GM19043 (cell line): ENCODE data around the gene THAP7.
"Not testable (repeated sequence)": the region's sequence is repeated elsewhere in the genome, so short reads cannot be mapped to it uniquely, and the experiment has no call there.

Experiments
- ATAC-seq: cut with Tn5 transposase; IDR thresholded peaks from one replicate; pipeline ENCODE4 v1.9.1; 2021; ENCODE audit warnings: low read depth; ENCODE audit not compliant: unreplicated experiment

The THAP7 gene

DNA sequence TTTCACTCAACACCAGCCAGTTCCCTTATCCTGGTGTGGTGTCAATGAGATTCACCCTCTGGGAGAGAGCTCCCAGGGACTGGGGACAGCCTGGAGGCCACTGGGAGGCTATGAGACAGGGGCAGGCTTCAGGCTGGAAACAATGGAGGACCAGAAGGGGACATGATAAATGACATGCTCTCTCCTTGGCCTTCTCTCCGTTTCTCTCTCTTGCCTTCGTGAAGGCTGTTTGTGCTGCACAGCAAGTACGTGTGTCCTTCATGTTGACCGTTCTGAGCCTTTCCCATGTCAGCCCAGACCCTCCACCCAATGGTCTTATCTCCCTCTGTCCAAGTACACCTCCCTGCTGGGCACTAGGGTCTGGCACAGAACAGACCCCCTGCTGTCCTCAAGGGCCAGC lies 21.4 kb downstream of the THAP7 start:
- no peak for ATAC-seq

DNA sequence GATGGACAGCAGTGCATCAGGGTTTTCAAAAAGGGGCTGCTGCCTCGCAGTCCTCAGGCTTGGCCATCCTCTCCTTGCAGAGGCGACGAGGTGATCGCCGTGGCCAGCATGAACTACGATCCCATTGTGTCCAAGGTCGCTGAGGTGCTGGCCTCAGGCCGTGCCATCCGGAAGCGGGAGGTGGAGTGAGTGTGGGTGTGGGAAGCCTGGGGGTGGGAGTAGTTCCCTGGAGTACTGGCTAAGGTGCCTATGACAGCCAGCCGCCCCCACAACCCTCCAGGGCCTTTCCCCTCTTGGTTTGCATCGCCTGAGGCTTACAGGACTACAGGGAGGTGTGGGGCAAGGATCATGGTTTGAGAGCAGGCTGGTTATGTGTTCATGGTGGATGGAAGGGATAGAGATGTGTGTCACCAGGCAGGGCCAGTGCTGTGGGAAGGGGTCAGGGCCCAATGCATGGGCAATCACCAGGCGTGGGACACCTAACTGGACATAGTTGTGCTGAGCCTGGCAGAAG lies 21.9 kb downstream of the THAP7 start:
- ATAC-seq: no peak

GRCh38 chr22:20979243-20979809 lies 22.6 kb downstream of the THAP7 start:
- no peak for ATAC-seq

GRCh38 chr22:20978419-20978818 lies 23.5 kb downstream of the THAP7 start:
- ATAC-seq: no peak

GRCh38 chr22:20977516-20978170 lies 24.3 kb downstream of the THAP7 start:
- ATAC-seq: no peak

GRCh38 chr22:20977019-20977418 lies 24.9 kb downstream of the THAP7 start:
- ATAC-seq: no peak

- ATAC-seq: no peak
Measured at GRCh38 chr22:20976291-20976877, 25.5 kb downstream of the THAP7 start.

DNA sequence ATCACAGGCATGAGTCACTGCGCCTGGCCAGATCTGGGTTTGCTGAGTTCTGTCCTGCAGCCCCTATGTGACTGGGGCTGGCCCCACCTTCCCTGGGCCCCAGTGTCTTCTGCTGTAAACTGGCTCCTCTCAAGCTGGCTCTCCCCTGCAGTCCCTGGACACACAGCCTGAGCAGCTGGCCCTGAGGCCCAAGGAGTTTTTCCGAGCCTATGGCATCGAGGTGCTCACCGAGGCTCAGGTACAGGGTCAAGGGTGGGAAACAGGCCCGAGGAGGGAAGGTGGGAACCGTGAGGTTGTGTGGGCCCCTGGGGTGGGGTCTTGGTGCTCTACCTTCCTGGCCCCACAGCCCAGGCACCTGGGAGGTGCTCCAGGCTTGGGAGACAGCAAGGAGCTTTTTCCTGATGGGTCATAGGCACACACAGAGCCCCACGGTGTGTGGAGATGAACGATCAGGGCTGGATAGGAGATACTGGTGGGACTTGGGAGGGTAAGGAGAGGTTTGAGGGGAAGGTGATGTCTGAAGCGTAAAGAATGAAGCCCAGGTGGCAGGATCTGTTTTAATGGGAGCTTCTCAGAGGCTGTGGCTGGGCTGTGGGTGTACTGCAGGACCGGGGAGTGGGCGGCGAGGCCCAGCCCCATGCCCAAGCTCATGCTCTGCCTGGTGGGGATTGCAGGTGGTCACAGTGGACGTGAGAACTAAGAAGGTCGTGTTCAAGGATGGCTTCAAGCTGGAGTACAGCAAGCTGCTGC lies 26.2 kb downstream of the THAP7 start:
- ATAC-seq: no peak

DNA sequence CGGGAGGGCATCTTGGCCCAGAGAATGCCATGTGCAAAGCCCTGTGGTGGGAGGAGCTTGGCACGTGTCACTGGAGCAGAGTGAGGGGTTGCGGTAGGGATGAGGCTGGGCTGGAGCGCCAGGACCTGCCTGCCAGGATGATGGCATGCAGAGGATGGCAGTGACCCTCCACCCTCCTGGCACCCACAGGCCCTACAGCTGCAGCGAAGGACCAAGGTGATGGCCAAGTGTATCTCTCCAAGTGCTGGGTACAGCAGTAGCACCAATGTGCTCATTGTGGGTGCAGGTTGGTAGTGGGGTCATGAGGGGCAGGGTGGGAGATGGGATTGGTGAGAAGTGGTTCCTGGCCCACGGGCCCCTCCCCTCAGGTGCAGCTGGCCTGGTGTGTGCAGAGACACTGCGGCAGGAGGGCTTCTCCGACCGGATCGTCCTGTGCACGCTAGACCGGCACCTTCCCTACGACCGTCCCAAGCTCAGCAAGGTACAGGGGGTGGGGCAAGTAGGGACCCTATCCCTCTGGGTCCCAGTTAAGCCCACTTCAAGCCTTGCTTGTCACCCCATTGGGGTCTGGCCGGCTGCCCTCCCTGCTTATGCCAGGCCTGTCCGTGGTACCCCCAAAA lies 27.5 kb downstream of the THAP7 start:
- ATAC-seq: no peak

- ATAC-seq: no peak
Measured at GRCh38 chr22:20973634-20974286, 28.2 kb downstream of the THAP7 start.

DNA sequence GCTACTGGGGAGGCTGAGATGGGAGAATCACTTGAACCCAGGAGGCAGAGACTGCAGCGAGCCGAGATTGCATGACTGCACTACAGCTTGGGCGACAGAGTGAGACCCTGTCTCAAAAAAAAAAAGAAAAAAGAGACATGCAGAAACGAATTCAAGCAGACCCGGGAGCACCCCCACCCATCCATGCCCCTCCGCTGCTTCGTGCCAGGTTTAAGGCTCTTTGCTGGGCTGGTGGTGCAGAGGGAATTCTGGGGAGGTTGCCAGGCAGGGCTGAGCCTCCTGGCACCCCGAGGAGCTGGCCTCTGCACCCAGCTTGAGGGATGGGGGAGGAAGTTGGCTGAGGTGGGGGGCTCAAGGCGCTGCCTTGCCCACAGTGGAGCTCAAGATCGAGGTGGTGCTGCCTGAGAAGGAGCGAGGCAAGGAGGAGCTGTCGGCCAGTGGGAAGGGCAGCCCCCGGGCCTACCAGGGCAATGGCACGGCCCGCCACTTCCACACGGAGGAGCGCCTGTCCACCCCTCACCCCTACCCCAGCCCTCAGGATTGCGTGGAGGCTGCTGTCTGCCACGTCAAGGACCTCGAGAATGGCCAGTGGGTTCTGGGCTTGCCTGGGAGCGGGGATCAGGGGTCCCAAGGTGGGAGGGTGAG lies 28.9 kb downstream of the THAP7 start:
- ATAC-seq: no peak

- ATAC-seq: not testable (repeated sequence)
Measured at GRCh38 chr22:20972014-20972694, 29.8 kb downstream of the THAP7 start.

GRCh38 chr22:20970939-20971657 lies 30.8 kb downstream of the THAP7 start:
- no peak for ATAC-seq

DNA sequence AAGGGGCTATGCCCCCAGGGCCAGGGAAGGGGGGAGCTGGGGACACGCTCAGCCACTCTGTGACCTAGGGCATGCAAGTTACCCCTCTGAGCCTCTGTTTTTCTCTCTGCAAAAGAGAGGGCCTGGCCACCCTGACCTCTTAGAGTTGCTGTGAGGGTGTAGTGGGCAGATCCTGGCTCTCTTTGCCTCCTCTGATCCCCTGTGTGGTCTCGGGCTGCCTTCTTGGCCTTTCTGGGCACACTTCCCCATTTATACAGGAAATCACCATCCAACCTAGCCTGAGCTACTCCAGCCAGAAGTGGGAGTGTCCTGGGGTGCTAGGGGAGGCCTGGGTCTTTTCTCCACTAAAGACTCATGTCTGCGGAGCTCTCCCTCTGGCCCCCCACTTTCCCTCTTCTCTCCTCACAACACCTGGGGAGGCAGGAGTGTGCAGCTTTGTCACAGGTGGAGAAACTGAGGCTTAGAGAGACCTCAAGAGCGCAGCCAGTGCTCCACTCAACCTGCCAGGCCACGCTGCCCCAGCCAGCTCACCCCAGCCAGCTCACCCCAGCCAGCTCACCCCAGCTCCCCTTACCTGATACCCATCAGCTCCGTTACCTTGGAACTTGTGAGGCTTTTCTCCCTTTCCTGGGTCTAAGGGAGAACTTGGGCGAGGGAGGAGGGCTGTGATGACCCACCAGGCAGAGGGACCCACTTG lies 33.5 kb downstream of the THAP7 start:
- no peak for ATAC-seq

DNA sequence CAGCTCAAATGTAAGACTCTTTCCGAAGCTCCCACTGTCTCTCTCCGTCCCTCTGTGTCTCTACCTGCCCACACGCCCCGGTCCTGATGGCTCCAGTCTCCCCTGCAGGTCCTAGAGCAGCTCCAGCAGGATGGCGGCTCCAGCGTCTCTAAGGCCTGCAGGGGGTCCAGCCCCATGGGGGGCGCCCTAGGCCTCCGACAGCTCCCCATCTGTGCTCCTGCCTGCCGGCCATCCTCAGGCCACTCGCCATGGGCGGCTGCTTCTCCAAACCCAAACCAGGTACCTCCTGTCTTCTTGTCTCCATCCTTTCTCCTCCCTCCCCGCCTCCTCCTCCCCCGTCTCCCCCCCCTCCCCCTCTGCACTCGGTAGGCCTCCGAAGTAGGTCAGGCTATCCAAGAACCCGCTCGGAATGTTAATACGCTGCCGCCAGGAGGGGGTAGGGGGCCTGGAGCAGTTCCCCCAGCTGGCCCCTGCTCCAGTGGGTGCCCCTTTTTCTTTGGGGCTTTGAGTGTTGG lies 34.2 kb downstream of the THAP7 start:
- ATAC-seq: no peak

GRCh38 chr22:20966883-20967696 lies 34.8 kb downstream of the THAP7 start, which contains the start of gene AIFM3:
TSS of gene AIFM3 (plus strand) at chr22:20967255. CDS start at chr22:20967945, 690 bp downstream.
- no peak for ATAC-seq
